ENCODE data around the gene CNTLN. TPM values are rescaled to one million over a fixed set of nuclear protein-coding genes. Genes with fewer than 3 reads are reported as not detected.
"Not testable (repeated sequence)": the region's sequence is repeated elsewhere in the genome, so short reads cannot be mapped to it uniquely, and the experiment has no call there.

CNTLN gene
- total RNA-seq, 1 donor from 2014 or later: 3.1 TPM

DNA sequence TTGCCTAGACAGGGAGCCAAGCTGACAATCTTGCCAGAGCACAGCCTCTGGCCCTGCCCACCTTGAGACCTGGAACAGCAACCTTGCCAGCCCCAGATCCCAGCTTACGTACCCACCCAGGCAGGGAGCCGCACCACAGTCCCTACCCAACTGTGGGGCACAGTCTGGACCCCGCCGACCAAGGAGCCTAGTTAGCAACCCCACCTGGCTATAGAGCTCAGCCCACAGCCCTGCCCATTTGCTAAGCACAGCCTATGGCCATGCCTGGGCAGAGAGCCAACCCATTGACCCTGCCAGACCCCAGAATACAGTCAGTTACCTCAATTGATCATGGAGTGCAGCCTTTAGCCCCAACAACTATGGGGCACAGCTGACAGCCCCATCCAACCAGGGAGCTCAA is 346.1 kb downstream of the CNTLN start:
- no peak for DNase-seq (ENCODE audit: low spot score)

DNA sequence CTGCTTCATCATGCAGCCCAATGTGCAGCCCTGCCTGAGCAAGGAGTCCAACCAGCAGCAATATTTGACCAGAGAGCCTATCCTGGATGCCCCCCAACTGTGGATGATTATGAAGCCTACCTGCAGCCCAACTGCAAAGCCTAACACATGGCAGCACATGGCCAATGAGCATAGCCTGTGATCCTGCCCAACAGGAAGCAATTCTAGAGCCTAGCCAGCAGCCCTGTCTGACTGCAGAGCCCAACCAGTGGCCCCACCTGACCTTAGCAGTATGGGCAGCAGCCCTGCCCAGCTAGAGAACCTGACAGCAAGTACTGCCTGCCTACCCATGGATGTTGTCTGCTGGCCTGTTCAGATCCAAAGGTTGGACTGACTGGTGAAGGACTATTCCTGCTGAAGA is 346.7 kb downstream of the CNTLN start:
- intact Hi-C loops (cut with DNase I): no loop called here
- DNase-seq (ENCODE audit: low spot score): no peak

More for the DNA sequence above, 346.1 kb downstream of the CNTLN start:
- intact Hi-C loops (cut with DNase I): no loop called here

DNA sequence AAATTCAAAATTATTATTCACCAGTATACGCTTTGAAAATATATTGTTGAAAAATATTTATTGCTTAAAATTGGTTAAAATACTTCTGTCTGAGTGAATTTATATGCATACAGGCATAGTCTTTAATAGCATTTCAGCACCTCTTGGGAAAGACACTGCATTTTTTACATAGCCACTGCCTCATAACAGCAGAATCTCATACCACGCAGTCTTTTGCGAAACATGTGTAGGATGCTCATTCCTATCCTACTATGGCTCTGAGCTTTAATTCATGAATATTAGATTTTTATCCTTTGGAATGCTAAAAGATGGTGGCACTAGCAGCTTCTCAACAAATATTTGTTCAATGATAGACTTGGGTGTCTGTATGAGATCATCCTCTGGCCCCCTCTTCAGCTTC is 350.1 kb downstream of the CNTLN start:
- intact Hi-C loops (cut with DNase I): no loop called here
- DNase-seq (ENCODE audit: low spot score): no peak

DNA sequence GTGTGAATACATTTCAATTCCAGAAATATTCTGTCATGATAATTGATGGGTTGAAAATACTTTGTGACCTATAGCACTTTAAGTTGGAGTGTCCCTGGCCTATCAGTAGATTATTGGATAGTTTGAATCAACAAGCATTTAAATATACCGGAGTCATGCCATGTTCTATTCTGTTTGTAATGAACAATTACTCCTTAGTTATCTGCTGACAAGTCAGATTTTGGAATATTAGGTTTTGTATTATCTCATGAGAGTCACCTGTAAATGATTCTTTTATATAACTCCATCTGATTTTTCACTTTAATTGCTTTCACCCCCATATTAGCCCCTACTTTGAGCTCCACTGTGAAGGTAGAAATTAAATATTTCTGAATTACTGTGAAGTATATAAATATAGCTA is 351.6 kb downstream of the CNTLN start:
- intact Hi-C loops (cut with DNase I): no loop called here
- DNase-seq (ENCODE audit: low spot score): no peak

DNA sequence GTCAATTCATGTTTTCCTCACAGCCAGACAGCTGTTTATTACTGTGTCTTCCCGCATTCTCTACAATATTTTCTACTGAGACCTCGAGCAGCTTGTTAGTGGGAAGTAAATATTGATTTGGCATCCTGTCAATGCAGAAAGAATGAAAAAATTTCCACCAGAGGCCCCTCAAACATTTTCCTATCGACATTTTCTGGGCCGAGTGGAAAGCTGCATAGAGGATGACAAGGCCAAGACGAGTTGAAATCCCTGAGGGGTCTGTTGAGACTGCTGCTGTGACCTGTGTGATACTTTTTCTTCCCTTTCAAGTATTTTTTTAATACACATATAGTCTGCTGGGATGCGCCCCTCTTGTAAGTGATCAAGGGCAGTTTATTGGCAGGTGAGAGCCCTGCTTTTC is 352.6 kb downstream of the CNTLN start:
- DNase-seq (ENCODE audit: low spot score): no peak
- intact Hi-C loops (cut with DNase I): no loop called here

GRCh38 chr9:17488662-17489061 is 353.8 kb downstream of the CNTLN start:
- intact Hi-C loops (cut with DNase I): no loop called here

GRCh38 chr9:17490110-17490509 is 355.3 kb downstream of the CNTLN start:
- intact Hi-C loops (cut with DNase I): no loop called here
- DNase-seq (ENCODE audit: low spot score): no peak

More at GRCh38 chr9:17488662-17489061, 353.8 kb downstream of the CNTLN start:
- no peak for DNase-seq (ENCODE audit: low spot score)

- intact Hi-C loops (cut with DNase I): no loop called here
- DNase-seq (ENCODE audit: low spot score): no peak
Measured at GRCh38 chr9:17491780-17492179, 356.9 kb downstream of the CNTLN start.

GRCh38 chr9:17503196-17503595 is 368.4 kb downstream of the CNTLN start:
- DNase-seq (ENCODE audit: low spot score): no peak
- intact Hi-C loops (cut with DNase I): no loop called here

DNA sequence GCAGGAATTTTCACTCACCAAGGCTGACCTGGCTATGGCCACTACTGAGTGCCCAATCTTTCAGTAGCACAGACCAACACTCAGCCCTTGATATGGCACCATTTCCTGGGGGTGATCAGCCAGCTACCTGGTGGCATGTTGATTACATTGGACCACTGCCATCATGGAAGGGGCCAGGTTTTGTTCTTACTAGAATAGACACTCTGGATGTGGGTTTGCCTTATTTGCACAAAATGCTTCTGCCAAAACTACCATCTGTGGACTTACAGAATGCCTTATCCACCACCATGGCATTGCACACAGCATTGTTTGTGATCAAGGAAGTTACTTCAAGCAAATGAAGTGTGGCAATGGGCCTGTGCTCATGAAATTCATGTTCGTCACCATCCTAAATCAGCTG is 374.3 kb downstream of the CNTLN start:
- intact Hi-C loops (cut with DNase I): no loop called here
- no peak for DNase-seq (ENCODE audit: low spot score)

- intact Hi-C loops (cut with DNase I): no loop called here
- no peak for DNase-seq (ENCODE audit: low spot score)
Measured at GRCh38 chr9:17509701-17510100, 374.9 kb downstream of the CNTLN start.

GRCh38 chr9:17519761-17520160 is 384.9 kb downstream of the CNTLN start:
- no peak for DNase-seq (ENCODE audit: low spot score)
- intact Hi-C loops (cut with DNase I): no loop called here

DNA sequence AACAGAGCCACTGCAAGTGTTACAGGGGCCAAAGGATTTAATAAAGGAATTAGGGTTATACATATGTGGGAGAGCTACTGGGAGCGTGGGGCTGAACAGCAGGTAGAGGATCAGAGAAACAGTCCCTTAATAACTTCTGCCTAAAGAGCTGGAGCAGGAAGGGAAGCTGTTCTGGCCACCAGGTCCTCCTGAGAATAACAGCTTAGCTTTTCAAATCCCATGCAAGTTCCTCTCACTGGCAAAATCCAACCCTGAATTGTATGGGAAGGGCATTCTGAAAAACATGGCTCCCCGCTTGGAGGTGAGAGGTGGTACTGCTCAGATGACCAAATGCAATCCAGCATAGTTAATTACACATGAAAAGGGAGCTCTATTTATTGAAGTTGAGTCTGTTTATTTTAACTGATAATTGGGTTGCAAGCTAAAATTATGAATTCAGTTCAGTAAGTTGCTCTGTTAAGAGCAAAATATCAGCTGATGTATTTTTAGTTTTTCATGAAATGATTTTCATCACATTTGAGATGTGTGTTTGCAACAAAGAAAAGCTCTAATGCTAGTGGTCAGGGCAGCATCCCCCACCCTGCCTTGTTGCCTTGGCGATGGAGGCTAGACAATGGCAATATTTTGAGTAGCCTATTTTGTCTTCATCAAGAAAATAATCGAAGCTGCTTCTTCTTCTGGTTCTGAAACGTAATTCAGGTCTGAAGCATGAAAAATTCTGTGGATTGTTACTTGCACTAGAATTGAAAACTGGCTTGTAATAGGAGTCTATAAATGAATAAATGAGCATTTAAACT is 385.6 kb downstream of the CNTLN start:
- intact Hi-C loops (cut with DNase I): no loop called here
- DNase-seq (ENCODE audit: low spot score): no peak

GRCh38 chr9:17521100-17521855 is 386.4 kb downstream of the CNTLN start:
- intact Hi-C loops (cut with DNase I): no loop called here

DNA sequence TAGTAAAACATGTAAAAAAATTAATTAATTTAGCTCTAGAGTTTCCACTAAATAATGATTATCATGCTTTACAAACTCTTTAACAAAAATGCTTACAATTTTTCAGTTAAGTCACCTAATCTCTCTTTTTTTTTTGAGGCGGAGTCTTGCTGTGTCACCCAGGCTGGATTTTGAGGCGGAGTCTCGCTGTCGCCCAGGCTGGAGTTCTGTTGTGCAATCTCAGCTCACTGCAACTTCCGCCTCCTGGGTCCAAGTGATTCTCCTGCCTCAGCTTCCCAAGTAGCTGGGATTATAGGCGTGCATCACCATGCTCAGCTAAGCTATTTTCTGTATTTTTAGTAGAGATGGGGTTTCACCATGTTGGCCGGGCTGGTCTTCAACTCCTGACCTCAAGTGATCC is 391.9 kb downstream of the CNTLN start:
- DNase-seq (ENCODE audit: low spot score); intact Hi-C loops (cut with DNase I): not testable (repeated sequence)

More at GRCh38 chr9:17521100-17521855, 386.4 kb downstream of the CNTLN start:
- DNase-seq (ENCODE audit: low spot score): no peak

DNA sequence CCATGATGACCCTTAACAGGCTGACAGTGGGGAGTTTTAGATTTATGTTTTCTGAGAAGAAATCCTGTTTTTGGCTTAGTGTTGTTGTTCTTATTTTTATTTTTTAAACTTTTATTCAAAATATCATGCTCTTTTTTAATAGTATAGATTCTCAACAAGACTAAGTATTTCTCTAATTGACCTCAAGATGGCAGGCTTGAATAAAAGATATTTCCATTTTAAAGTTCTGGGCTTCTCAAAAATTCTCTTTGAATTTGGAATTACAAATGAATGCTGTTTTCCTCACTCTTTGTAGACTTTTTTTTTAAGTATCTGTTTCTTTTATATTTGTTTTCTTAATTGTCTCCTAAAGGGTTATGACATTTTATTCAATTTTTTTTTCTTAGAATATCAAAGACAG is 394.0 kb downstream of the CNTLN start:
- no peak for DNase-seq (ENCODE audit: low spot score)
- intact Hi-C loops (cut with DNase I): no loop called here

DNA sequence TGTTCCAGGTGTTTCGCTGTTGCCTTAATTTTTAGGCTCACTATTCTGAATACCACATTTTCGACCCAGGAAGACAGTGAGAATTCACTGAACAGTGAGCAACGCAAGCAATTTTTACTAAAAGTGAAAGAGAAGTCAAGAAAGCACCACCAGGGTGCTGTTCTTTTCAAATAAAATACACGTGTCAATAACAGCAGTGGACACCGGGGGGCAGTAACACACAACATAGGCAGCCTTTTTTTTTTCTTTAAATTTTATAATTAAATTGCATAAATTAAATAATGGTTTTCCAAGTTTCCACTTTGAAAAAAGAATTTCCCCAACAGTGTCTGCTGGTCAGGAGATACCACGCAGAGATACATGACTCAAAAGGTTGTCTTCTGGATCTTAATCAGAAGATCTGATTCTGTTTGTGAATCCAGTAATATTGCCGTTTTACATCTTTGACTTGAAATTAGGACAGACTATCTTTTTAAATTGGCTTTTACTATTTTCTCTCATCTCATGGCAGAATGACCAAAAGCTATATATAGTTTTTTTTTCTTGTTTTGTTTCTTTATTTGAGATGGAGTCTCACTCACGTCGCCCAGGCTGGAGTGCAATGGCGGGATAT is 396.9 kb downstream of the CNTLN start:
- intact Hi-C loops (cut with DNase I): loop anchor here (2.0 to 5.0 kb wide), 2 partner anchors 269 to 676 kb away; no protein-coding TSS in a partner anchor
- no peak for DNase-seq (ENCODE audit: low spot score)

DNA sequence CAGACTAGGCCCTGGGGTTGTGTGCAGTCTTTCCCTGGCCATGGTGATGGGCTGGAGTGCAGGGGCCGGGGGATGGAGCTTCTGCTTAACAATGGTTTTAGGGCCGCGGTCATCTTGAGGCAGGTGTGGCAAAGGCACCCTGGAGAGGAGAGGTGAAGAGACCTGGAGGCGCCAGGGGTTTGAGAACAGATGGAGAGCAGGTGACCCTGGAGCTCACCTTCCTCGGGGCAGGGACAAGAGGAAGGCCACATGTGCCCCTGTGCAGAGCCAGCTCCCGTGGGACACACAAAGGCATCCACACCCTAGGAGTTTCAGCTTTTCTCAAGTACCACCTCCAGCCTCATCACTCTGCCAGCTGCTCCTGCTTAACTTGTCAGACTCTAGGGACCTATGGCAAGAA is 397.6 kb downstream of the CNTLN start:
- intact Hi-C loops (cut with DNase I): loop anchor here (2.0 to 5.0 kb wide), 2 partner anchors 268 to 675 kb away; no protein-coding TSS in a partner anchor
- no peak for DNase-seq (ENCODE audit: low spot score)

DNA sequence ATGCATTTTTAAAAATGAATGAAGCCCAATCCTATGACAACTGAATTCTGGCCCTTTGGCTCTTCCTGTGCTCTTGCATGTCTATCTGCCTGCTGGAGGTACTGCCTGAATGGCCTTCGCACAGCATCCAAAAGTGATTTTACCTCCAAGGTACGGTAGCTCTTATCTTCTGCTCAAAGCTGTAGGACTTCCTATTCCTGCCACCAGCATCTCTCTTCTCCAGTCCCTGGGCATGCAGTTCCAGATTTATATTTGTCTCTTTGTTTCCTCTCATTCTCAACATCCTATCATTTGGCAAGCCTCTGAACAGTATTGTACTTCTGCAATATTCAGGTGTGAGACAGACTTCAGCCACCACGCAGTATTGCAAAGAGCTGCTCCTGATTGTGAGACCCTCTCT is 400.3 kb downstream of the CNTLN start:
- intact Hi-C loops (cut with DNase I): no loop called here
- DNase-seq (ENCODE audit: low spot score): no peak

- no peak for DNase-seq (ENCODE audit: low spot score)
- intact Hi-C loops (cut with DNase I): no loop called here
Measured at GRCh38 chr9:17536027-17536426, 401.2 kb downstream of the CNTLN start.

All from cardiac septum (tissue), 1 donor.